ENCODE measurements around the gene LRRC61.
"Not testable (repeated sequence)": the region's sequence is repeated elsewhere in the genome, so short reads cannot be mapped to it uniquely, and the experiment has no call there.

The LRRC61 gene

DNA sequence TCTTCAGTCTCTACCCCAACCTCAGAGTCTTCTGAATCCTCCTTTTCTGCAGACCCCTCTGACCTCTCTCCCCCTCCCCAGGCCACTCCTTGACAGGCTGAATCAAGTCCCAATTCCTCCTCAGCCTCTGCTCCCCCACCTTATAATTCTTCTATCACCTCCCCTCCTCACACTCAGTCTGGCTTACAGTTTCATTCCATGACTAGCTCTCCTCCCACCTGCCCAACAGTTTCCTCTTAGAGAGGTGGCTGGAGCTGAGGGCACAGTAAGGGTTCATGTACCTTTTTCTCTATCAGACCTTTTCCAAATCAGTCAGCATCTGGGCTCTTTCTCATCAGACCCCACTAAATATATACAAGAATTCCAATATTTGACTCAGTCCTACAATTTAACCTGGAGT is 14.6 kb upstream of the LRRC61 start:
- no peak for DNase-seq

DNA sequence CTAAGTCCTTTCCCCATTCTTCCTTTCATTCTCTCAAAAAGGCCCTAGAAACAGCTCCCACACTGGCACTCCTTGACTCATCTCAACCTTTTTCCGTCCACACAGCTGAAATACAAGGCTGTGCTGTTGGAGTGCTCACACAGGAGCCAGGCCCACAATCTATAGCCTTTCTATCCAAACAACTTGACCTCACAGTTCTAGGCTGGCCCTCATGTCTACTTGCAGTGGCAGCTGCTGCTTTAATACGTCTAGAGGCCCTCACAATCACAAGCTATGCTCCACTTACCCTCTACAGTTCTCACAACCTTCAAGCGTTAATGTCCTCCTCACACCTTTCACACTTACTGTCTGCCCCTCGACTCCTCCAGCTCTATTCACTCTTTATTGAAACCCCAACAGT is 12.0 kb upstream of the LRRC61 start:
- DNase-seq: no peak

DNA sequence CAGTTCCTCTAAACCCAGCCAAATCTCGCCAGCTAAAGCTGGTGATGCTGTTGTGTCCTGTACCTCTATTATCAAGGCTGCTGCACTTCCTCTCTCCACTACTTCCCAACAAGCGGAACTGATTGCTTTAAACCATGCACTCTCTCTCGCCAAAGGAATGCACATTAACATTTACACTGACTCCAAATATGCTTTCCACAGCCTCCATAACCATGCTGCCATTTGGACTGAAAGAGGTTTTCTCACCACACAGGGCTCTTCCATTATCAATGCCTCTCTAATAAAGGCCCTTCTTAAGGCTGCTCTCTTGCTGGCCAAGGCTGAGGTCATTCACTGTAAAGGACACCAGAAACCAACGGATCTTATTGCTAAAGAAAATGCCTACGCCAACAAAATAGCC is 11.4 kb upstream of the LRRC61 start:
- DNase-seq: no peak

GRCh38 chr7:150312649-150313366 is 10.3 kb upstream of the LRRC61 start:
- DNase-seq: not testable (repeated sequence)

GRCh38 chr7:150313367-150313809 is 9.8 kb upstream of the LRRC61 start:
- DNase-seq: no peak

- no peak for DNase-seq
These were observed 9.3 kb upstream of the LRRC61 start for GRCh38 chr7:150313870-150314269.

DNA sequence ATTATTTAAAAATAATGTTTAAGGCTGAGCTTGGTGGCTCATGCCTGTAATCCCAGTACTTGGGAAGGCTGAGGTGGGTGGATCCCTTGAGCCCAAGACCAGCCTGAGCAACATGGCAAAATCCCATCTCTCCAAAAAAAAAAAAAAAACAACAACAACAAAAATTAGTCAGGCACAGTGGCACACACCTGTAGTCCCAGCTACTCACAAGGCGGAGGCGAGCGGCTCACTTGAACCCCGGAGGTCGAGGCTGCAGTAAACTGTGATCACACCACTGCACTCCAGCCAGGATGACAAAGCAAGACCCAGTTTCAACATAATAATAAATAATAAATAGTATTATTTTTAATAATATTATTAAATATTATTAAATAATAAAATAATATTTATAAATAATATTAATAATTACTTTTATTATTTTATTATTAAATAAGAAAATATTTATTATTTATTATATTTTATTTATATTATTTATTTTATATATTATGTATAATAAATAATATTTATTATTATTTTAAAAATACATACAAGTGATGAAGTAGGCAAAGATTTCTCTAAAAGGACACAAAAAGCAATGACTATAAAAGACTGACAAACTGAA is 8.4 kb upstream of the LRRC61 start:
- no peak for DNase-seq

DNA sequence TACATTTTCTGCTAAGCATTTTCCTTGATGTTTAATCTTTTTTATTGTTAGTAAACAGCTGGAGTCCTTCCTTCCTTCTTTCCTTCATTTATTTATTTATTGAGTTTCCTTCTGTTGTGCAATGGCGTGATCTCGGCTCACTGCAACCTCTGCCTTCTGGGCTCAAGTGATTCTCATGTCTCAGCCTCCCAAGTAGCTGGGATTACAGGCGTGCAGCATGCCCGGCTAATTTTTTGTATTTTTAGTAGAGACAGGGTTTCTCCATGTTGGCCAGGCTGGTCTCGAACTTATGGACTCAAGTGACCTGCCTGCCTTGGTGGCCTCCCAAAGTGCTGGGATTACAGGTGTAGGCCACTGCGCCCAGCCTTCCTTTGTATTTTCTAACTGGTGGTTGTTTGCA is 6.2 kb upstream of the LRRC61 start:
- not testable (repeated sequence) for DNase-seq

DNA sequence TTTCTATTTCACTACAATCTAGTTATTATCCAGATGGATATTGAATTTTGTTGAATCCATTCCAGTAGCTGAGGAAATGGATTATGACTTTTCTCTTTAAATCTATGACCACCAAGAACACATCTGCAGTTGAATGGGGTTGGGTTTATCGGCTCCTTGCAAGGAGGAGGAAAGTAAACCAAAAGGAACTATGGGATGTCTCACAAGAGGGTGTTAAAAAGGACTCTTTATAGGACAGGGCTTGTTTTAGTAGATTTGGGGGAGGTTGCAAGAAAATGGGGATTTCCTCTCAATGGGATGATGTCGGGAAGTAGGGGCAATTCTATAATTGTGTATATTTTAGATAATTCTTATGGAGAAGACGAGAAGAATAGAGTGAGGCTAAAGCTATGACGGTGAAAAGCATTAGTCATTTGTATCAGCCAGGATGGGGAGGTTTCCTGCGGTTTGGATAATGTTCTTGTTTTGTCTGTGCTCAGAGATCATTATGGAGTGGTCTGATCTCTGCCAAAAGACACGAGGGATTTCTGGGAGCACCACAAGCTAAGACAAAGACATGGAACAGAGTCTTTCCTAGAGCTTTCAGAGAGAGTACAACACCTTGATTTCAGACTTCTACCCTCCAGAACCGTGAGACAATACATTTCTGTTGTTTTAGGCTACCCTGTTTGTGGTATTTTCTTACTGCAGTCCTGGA is 5.3 kb upstream of the LRRC61 start:
- DNase-seq: peak; percentile 14

- no peak for DNase-seq
These were observed 1.4 kb upstream of the LRRC61 start for GRCh38 chr7:150321788-150322113.

DNA sequence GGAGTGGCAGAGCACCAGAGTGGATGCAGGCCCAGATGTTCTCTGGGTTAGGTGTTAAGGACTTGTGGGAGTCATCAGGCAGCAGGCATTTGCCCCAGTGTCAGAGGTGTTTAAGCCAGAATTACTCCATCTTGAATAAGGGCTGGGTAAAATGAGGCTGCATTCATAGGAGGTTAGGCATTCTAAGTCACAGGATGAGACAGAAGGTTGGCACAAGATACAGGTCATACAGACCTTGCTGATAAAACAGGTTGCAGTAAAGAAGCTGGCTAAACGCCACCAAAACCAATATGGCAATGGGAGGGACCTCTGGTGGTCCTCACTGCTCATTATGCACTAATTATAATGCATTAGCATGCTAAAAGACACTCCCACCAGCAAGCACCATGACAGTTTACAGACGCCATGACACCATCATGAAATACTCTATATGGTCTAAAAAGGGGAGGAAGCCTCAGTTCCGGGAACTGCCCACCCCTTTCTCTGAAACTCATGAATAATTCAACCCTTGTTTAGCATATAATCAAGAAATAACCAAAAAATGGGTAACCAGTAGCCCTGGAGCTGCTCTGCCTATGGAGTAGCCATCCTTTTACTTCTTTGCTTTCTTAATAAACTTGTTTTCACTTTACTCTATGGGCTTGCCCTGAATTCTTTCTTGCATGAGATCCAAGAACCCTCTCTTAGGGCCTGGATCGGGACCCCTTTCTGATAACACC is 882 bp upstream of the LRRC61 start:
- no peak for DNase-seq

DNA sequence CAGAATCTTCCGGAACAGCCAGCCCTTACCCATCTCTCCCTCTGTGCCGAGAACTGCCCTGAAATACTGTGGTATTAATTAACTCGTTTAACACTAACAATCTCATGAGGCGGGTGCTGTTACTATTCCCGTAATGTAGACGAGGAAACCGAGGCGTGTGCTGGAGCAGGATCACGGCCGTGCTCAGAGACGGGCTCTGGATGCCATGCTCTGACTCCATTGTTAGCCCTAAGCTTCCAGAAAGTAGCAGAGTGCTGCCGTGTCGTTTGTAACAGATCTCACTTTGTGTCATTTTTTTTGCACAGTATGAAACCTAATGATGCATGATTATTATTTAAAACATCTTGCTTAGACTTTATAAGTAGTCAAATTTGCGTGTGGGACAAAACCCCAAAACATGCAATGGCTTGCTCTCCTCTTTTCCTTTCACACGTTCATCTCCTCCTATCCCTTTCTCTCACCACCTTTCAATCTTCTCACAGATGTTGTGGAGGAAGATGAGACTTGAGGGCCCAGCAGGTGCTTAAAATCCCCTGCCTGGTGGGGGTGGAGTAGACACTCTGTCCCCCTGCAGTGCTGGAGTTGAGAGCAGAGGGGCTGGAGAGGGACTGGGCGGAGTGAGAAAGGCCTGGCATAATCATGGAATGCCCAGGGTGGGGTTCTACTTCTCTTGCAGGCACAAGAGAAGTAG is 672 bp downstream of the LRRC61 start:
- no peak for DNase-seq

DNA sequence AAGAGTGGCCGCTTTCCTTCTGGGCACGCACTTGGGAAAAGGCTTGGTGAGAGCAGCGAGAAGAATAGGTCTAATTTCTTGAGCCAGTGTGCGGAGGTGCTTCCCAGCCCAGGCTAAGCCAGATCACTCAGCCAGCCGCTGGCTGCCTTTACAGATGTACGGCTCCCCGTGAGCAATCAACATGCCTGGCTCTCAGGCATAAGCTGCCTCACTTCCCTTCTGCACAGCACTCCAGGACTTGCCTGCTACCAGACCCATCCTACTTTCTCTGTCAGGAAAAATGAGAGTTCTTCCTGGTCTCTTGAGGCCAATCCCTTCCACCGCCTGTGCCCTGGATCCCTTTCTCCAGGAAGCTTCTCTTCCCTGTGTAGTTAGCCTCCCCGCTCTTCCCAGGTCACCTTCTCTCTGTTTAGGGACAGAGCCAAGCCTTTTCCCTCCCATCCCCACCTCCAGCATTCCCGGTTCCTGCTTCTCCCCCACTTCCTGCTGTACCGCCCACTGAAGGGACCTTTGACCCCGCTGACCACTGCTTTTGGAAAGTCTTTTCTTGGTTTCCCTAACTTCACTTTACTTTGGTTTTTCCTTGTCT is 1.3 kb downstream of the LRRC61 start:
- peak; percentile 6 for DNase-seq

GRCh38 chr7:150325110-150325611 is 2.0 kb downstream of the LRRC61 start:
- no peak for DNase-seq

GRCh38 chr7:150325901-150326300 is 2.7 kb downstream of the LRRC61 start:
- no peak for DNase-seq

GRCh38 chr7:150326657-150327268 is 3.6 kb downstream of the LRRC61 start:
- DNase-seq: no peak

GRCh38 chr7:150327308-150327707 is 4.2 kb downstream of the LRRC61 start:
- DNase-seq: no peak

DNA sequence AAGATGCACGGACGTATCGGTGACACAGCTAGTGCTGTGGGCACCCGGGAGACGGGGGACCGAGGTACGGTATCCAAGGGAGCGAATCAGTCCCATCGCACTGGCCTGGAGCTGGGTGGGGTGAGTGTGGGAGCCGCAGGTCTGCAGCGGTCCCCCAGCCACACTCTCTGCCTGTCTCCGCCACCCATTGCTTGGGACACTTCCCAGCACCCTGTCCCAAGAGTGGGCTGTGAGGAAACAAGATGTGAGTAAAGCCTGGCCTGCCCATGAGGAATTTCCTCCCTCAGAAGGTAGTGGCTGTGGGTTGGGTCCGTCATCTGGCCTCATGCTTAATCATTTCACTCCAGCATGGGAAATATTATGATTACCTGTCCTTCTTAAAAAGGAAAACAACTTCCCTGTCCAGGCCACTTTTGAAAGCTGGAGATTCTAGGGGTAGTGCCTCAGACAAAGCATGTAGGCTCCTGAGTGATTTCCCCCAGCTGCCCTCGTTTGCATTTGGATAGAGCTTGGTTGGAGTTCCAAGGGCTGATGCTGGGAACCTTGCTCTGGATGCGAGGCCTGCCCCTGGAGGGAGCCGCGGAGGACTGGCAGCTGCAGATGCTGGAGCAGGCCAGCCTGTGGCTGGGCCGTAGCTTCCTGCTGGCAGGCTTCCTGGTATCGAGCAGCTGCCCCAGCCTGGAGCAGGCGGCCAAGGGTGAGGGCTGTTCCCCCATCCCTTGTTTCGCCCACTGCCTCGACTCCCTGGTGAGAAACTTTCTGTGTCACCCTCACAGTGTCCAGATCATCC is 6.4 kb downstream of the LRRC61 start:
- DNase-seq: no peak

DNA sequence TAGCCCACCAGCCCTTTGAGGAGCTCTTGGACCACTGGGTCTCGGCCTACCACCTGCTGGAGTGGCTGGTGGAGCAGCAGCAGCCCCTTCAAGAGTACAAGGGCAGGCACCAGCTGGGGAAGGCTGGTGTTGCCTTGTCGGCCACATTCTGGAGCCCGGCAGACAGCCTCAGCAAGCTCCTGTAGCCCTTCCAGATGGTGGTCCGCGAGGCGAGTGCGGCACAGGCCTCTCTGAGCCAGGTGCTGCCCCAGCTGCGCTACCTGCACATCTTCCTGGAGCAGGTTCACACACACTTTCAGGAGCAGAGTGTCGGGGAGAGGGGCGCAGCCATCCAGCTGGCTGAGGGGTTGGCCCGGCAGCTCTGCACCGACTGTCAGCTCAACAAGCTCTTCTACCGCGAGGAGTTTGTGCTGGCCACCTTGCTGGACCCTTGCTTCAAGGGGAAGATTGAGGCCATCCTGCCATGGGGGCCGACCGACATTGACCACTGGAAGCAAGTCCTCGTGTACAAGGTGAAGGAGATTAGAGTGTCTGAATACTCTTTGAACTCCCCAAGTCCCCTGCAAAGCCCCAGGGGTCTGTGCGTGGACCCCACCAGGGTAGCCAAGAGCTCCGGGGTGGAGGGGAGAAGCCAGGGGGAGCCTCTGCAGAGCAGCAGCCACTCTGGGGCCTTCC is 7.2 kb downstream of the LRRC61 start:
- no peak for DNase-seq

- DNase-seq: no peak
These were observed 9.9 kb downstream of the LRRC61 start for GRCh38 chr7:150332852-150333635.
